Liver (tissue), 9 donors: Measurements from ENCODE around the gene KTN1. TPM values are rescaled to one million over a fixed set of nuclear protein-coding genes. Genes with fewer than 3 reads are reported as not detected.

Source experiments
- DNase-seq: peaks from one replicate; pipeline ENCODE4 v3.0.0-alpha.2; 2017; ENCODE audit warnings: low spot score
- H3K27ac ChIP-seq, 2 donors: one replicate each; pipeline ENCODE4 v1.7.0; 2013; ENCODE audit warnings: inconsistent platforms in 2 of 2, low read length in 2 of 2, control low read depth in 1 of 2, low read depth in 1 of 2, mild to moderate bottlenecking in 1 of 2
- H3K27me3 ChIP-seq, 4 donors: one replicate each; pipeline versions ENCODE4 v1.6.1 to v1.7.0; 2013; ENCODE audit warnings: low read length in 3 of 4, inconsistent platforms in 1 of 4, mild to moderate bottlenecking in 1 of 4, moderate library complexity in 1 of 4; ENCODE audit not compliant: control insufficient read depth in 4 of 4, insufficient read depth in 4 of 4
- H3K36me3 ChIP-seq, 4 donors: one replicate each; pipeline versions ENCODE4 v1.6.1 to v1.7.0; 2013; ENCODE audit warnings: low read length in 3 of 4, mild to moderate bottlenecking in 3 of 4, low read depth in 1 of 4, moderate library complexity in 1 of 4; ENCODE audit not compliant: control insufficient read depth in 4 of 4, insufficient read depth in 3 of 4
- H3K4me1 ChIP-seq, 4 donors: one replicate each; pipeline versions ENCODE4 v1.6.1 to v1.7.0; 2013; ENCODE audit warnings: low read length in 3 of 4, mild to moderate bottlenecking in 3 of 4, moderate library complexity in 1 of 4; ENCODE audit not compliant: control insufficient read depth in 4 of 4, insufficient read depth in 4 of 4
- H3K4me3 ChIP-seq, 3 donors: one replicate each; pipeline versions ENCODE4 v1.6.1 to v1.7.0; 2013; ENCODE audit warnings: low read length in 3 of 3, control low read depth in 1 of 3, low read depth in 1 of 3, mild to moderate bottlenecking in 1 of 3
- H3K9ac ChIP-seq, 2 donors: one replicate each; pipeline ENCODE4 v1.7.0; 2013; ENCODE audit warnings: low read length in 2 of 2, mild to moderate bottlenecking in 2 of 2, moderate library complexity in 2 of 2, control low read depth in 1 of 2, low read depth in 1 of 2
- H3K9me3 ChIP-seq, 4 donors: one replicate each; pipeline versions ENCODE4 v1.6.1 to v1.7.0; 2013; ENCODE audit warnings: low read length in 3 of 4; ENCODE audit not compliant: control insufficient read depth in 4 of 4
- FOXA1 ChIP-seq: IDR thresholded peaks from 2 replicates; pipeline ENCODE4 v1.6.1; 2016; ENCODE audit warnings: antibody characterized with exemption
- HNF4A ChIP-seq, 2 donors: conservative IDR thresholded peaks; 2 replicates each; pipeline ENCODE4 v1.6.1; 2016; ENCODE audit warnings: antibody characterized with exemption in 2 of 2, mild to moderate bottlenecking in 2 of 2
- RAD21 ChIP-seq, 2 donors: IDR thresholded peaks; 2 replicates each; pipeline ENCODE4 v1.6.1; 2016; ENCODE audit warnings: antibody characterized with exemption in 2 of 2, mild to moderate bottlenecking in 2 of 2
- TAF1 ChIP-seq: conservative IDR thresholded peaks from 2 replicates; pipeline ENCODE4 v1.6.1; 2016; ENCODE audit warnings: antibody characterized with exemption, mild to moderate bottlenecking
- YY1 ChIP-seq: IDR thresholded peaks from 2 replicates; pipeline ENCODE4 v1.6.1; 2016; ENCODE audit warnings: antibody characterized with exemption, mild to moderate bottlenecking
- WGBS: extraction: QIAGEN DNeasy Blood & Tissue Kit; methylation state at CpG from one replicate; pipeline ENCODE4 v1.1.7; 2013; 5-methylcytosine and 5-hydroxymethylcytosine counted together
- polyA plus RNA-seq, 2 donors: library from polyadenylated mRNA; stranded (reverse) in 1 of 2; unstranded in 1 of 2; fragments of 200-250 nt in 1 of 2; fragments of >200 nt in 1 of 2; fragmentation: Nextera tagmentation in 1 of 2; extraction: Ambion mirVana in 1 of 2; gene quantifications; one replicate each; pipeline versions ENCODE4 v1.2.1 to v1.2.3, GENCODE V29; 2013 to 2015
- total RNA-seq, 2 donors: library from RNA; depleted of rRNA; stranded (reverse); fragments of >200 nt; gene quantifications; one replicate each; pipeline ENCODE4 v1.2.3, GENCODE V29; 2014
- TF ChIP-seq, protein P1 (sequence below): IDR thresholded peaks from 2 replicates; pipeline ENCODE4 v1.6.1; 2016; ENCODE audit warnings: antibody characterized with exemption
- TF ChIP-seq, protein P2 (sequence below): fragments of 150-350 bp; IDR thresholded peaks from 2 replicates; pipeline ENCODE4 v1.5.1; 2017; ENCODE audit warnings: improper control_type of control experiment, low read depth, low read length; ENCODE audit not compliant: missing input control
- TF ChIP-seq, protein P3 (sequence below): IDR thresholded peaks from 2 replicates; pipeline ENCODE4 v1.6.1; 2016; ENCODE audit warnings: antibody characterized with exemption
- TF ChIP-seq, protein P4 (sequence below): IDR thresholded peaks from 2 replicates; pipeline ENCODE4 v1.6.1; 2016; ENCODE audit warnings: antibody characterized with exemption, mild to moderate bottlenecking
- TF ChIP-seq, protein P5 (sequence below): IDR thresholded peaks from 2 replicates; pipeline ENCODE4 v1.6.1; 2016; ENCODE audit warnings: antibody characterized with exemption
- donor health status: healthy.
- donor health status: healthy.
- donor health status: healthy.
- donor health status: healthy.
- donor health status: healthy.

The KTN1 gene
- total and polyA plus RNA-seq, 4 donors: 34.9 to 141 (median 59.6) TPM

DNA sequence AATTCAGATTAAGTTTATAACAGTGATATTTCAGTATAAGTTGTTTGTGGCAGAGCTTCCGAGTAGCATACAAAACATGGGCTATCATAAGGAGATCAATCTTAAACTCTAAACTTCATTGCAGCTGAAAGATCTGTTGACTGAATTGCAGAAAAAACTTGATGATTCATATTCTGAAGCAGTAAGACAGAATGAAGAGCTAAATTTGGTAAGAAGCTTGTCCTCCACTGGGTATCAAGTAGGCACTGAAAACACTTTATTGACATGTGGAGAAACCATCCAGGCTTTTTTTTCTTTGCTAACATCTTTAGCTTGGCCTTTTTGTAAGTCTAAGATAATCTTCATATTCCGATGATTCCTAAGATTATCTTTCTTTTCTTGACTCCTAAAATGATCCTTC, 93.0 kb downstream of the KTN1 start:
- Histone ChIP-seq H3K9me3 (no peaks in the 10 kb centered on the region), H3K4me1 (no peaks in the 10 kb centered on the region), H3K27me3 (no peaks in the 10 kb centered on the region), H3K36me3 (peaks cover 1 to 43% (median 28%) of the 10 kb centered on the region in 4 donors), H3K4me3 (no peak overlapping the region), H3K27ac (no peak overlapping the region), H3K9ac (no peak overlapping the region)
- TF ChIP-seq, protein P1, sequence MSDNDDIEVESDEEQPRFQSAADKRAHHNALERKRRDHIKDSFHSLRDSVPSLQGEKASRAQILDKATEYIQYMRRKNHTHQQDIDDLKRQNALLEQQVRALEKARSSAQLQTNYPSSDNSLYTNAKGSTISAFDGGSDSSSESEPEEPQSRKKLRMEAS: no peak
- TF ChIP-seq HNF4A (conservative IDR thresholded peaks at IDR 0.05): no peak
- TF ChIP-seq RAD21 (IDR thresholded peaks at IDR 0.05): no peak
- TF ChIP-seq, protein P2, sequence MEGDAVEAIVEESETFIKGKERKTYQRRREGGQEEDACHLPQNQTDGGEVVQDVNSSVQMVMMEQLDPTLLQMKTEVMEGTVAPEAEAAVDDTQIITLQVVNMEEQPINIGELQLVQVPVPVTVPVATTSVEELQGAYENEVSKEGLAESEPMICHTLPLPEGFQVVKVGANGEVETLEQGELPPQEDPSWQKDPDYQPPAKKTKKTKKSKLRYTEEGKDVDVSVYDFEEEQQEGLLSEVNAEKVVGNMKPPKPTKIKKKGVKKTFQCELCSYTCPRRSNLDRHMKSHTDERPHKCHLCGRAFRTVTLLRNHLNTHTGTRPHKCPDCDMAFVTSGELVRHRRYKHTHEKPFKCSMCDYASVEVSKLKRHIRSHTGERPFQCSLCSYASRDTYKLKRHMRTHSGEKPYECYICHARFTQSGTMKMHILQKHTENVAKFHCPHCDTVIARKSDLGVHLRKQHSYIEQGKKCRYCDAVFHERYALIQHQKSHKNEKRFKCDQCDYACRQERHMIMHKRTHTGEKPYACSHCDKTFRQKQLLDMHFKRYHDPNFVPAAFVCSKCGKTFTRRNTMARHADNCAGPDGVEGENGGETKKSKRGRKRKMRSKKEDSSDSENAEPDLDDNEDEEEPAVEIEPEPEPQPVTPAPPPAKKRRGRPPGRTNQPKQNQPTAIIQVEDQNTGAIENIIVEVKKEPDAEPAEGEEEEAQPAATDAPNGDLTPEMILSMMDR: no peak
- TF ChIP-seq, protein P3, sequence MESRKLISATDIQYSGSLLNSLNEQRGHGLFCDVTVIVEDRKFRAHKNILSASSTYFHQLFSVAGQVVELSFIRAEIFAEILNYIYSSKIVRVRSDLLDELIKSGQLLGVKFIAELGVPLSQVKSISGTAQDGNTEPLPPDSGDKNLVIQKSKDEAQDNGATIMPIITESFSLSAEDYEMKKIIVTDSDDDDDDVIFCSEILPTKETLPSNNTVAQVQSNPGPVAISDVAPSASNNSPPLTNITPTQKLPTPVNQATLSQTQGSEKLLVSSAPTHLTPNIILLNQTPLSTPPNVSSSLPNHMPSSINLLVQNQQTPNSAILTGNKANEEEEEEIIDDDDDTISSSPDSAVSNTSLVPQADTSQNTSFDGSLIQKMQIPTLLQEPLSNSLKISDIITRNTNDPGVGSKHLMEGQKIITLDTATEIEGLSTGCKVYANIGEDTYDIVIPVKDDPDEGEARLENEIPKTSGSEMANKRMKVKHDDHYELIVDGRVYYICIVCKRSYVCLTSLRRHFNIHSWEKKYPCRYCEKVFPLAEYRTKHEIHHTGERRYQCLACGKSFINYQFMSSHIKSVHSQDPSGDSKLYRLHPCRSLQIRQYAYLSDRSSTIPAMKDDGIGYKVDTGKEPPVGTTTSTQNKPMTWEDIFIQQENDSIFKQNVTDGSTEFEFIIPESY: no peak
- DNase-seq: no peak
- WGBS: 97% methylated on average over 2 of the region's 2 CpGs

DNA sequence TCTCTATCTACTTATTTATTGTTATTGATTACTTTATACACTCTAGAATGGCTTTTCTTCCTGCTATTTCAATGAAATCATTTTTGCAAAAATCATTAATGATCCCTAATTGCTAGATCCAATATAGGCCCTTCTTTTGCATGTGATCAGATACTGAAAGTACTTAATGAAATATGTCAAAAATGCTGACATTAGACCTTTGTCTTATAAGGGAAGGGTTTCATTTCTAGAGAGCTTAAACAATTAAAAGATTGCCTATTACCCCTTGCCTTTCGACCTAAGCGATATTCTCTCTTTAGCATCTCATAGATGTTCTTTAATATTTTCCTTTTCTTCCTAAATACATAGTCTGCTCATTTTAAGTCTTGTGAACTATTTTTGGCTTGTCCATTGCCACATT, 101.1 kb downstream of the KTN1 start:
- no peaks in the 10 kb centered on the region for H3K4me1 ChIP-seq
- H3K36me3 ChIP-seq: peaks cover 7 to 49% (median 40%) of the 10 kb centered on the region in 4 donors
- no peaks in the 10 kb centered on the region for H3K9me3 ChIP-seq
- TF ChIP-seq TAF1 (no peak), YY1 (no peak), FOXA1 (no peak)
- TF ChIP-seq, protein P4, sequence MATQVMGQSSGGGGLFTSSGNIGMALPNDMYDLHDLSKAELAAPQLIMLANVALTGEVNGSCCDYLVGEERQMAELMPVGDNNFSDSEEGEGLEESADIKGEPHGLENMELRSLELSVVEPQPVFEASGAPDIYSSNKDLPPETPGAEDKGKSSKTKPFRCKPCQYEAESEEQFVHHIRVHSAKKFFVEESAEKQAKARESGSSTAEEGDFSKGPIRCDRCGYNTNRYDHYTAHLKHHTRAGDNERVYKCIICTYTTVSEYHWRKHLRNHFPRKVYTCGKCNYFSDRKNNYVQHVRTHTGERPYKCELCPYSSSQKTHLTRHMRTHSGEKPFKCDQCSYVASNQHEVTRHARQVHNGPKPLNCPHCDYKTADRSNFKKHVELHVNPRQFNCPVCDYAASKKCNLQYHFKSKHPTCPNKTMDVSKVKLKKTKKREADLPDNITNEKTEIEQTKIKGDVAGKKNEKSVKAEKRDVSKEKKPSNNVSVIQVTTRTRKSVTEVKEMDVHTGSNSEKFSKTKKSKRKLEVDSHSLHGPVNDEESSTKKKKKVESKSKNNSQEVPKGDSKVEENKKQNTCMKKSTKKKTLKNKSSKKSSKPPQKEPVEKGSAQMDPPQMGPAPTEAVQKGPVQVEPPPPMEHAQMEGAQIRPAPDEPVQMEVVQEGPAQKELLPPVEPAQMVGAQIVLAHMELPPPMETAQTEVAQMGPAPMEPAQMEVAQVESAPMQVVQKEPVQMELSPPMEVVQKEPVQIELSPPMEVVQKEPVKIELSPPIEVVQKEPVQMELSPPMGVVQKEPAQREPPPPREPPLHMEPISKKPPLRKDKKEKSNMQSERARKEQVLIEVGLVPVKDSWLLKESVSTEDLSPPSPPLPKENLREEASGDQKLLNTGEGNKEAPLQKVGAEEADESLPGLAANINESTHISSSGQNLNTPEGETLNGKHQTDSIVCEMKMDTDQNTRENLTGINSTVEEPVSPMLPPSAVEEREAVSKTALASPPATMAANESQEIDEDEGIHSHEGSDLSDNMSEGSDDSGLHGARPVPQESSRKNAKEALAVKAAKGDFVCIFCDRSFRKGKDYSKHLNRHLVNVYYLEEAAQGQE: no peak
- TF ChIP-seq, protein P5, sequence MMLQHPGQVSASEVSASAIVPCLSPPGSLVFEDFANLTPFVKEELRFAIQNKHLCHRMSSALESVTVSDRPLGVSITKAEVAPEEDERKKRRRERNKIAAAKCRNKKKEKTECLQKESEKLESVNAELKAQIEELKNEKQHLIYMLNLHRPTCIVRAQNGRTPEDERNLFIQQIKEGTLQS: no peak
- no peak overlapping the region for H3K4me3 ChIP-seq
- H3K27ac ChIP-seq: no peak overlapping the region
- H3K27me3 ChIP-seq: no peaks in the 10 kb centered on the region
- no peak for DNase-seq
- H3K9ac ChIP-seq: no peak overlapping the region
- WGBS: 94% methylated on average over 2 of the region's 2 CpGs
